ENCODE data around the gene MTFR1L.

DNA sequence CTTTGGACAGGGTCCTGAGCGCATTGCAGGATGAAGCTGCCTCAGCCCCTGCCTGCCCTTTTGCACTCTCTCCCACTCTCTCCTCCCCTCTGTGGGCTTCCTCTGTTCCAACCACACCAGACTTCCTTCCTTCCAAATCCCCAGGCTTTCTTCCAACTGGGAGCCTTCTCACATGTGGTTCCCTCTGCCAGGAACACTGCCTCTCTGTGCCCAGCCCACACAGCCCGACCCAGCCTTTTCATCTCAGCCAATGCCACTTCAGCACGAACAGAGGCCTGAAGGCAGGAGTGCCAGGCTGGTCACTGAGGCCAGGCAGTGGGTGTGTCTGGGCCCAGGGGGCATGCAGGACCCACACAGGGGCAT is 13.9 kb upstream of the MTFR1L start:
- TF ChIP-seq CTCF (IDR thresholded peaks at IDR 0.05; ENCODE audit: low read length): no peak
- TF ChIP-seq EZH2 (IDR thresholded peaks at IDR 0.05; ENCODE audit: borderline replicate concordance, low read length): no peak
